PC-3 (cell line): ENCODE data around the gene CCDC178. TPM values are rescaled to one million over a fixed set of nuclear protein-coding genes. Genes with fewer than 3 reads are reported as not detected.

Experiments used
- ATAC-seq: fragments of 200-7000 bp; cut with Tn5 transposase; 2 replicates; pipeline ENCODE4 v1.9.1; 2020; ENCODE audit warnings: mild to moderate bottlenecking, moderate library complexity
- BruUV-seq: library from RNA; stranded (reverse); fragments of 400-500 nt; replicated peaks from 2 replicates; lab custom pipeline; 2021; lab: Mats Ljungman, UMichigan
- CTCF ChIA-PET: fragments of 300-600 bp; sonication (Branson Sonifier 250); formaldehyde crosslinking; loops from one replicate; lab custom pipeline; 2022; ENCODE audit warnings: antibody characterized with exemption; lab: Charles Lee
- POLR2A ChIA-PET: fragments of 300-600 bp; sonication (Branson Sonifier 250); formaldehyde crosslinking; loops from one replicate; lab custom pipeline; 2022; ENCODE audit warnings: antibody characterized with exemption; ENCODE audit not compliant: unreplicated experiment; lab: Charles Lee
- DNase-seq: peaks from one replicate; pipeline ENCODE4 v3.0.0-alpha.2; 2015
- H2AFZ ChIP-seq: fragments of 300-600 bp; sonication (generic); 2 replicates; pipeline ENCODE4 v1.6.0; 2016; ENCODE audit warnings: antibody characterized with exemption, low read length
- H3F3A ChIP-seq: fragments of 300-600 bp; sonication (generic); one replicate; pipeline ENCODE4 v1.6.0; 2017; ENCODE audit warnings: antibody characterized with exemption, low read length, control low read depth, mild to moderate bottlenecking; ENCODE audit not compliant: unreplicated experiment
- H3K27ac ChIP-seq: fragments of 300-600 bp; sonication (generic); 2 replicates; pipeline ENCODE4 v1.5.1; 2016; ENCODE audit warnings: mild to moderate bottlenecking, low read length
- H3K27me3 ChIP-seq: fragments of 300-600 bp; sonication (generic); 2 replicates; pipeline ENCODE4 v1.6.1; 2016; ENCODE audit warnings: low read length, mixed read lengths
- H3K36me3 ChIP-seq: fragments of 300-600 bp; sonication (generic); 2 replicates; pipeline ENCODE4 v1.6.1; 2016; ENCODE audit warnings: low read depth, mixed run types, low read length, mixed read lengths
- H3K4me1 ChIP-seq: fragments of 300-600 bp; sonication (generic); 2 replicates; pipeline ENCODE4 v1.5.1; 2016; ENCODE audit warnings: low read length; ENCODE audit not compliant: insufficient read depth
- H3K4me2 ChIP-seq: fragments of 300-600 bp; sonication (generic); 2 replicates; pipeline ENCODE4 v1.6.0; 2016; ENCODE audit warnings: low read length
- H3K4me3 ChIP-seq: fragments of 300-600 bp; sonication (generic); 2 replicates; pipeline ENCODE4 v1.5.1; 2016; ENCODE audit warnings: mild to moderate bottlenecking, low read length, mixed read lengths
- H3K79me2 ChIP-seq: fragments of 300-600 bp; sonication (generic); 2 replicates; pipeline ENCODE4 v1.6.1; 2017; ENCODE audit warnings: low read length, mixed read lengths
- H3K9ac ChIP-seq: fragments of 300-600 bp; sonication (generic); 2 replicates; pipeline ENCODE4 v1.6.0; 2016; ENCODE audit warnings: mild to moderate bottlenecking, low read length
- H3K9me2 ChIP-seq: fragments of 300-600 bp; sonication (generic); replicated peaks from 2 replicates; pipeline ENCODE4 v1.6.1; 2016; ENCODE audit warnings: mixed run types, low read length, mixed read lengths
- H3K9me3 ChIP-seq: fragments of 300-600 bp; sonication (generic); 2 replicates; pipeline ENCODE4 v1.6.1; 2016; ENCODE audit warnings: low read length, mixed read lengths
- H4K20me1 ChIP-seq: fragments of 300-600 bp; sonication (generic); 2 replicates; pipeline ENCODE4 v1.6.1; 2016; ENCODE audit warnings: low read length, mixed read lengths
- CTCF ChIP-seq: fragments of 300-600 bp; sonication (generic); conservative IDR thresholded peaks from 2 replicates; pipeline ENCODE4 v1.5.1; 2017; ENCODE audit warnings: antibody characterized with exemption, low read depth, mild to moderate bottlenecking, low read length
- EZH2 ChIP-seq: fragments of 300-600 bp; sonication (generic); IDR thresholded peaks from one replicate; pipeline ENCODE4 v1.6.1; 2017; ENCODE audit warnings: antibody characterized with exemption, mild to moderate bottlenecking, low read length; ENCODE audit not compliant: unreplicated experiment
- EZH2phosphoT487 ChIP-seq: fragments of 300-600 bp; sonication (generic); IDR thresholded peaks from 2 replicates; pipeline ENCODE4 v1.6.1; 2018; ENCODE audit warnings: mild to moderate bottlenecking, antibody characterized with exemption, low read length, borderline replicate concordance
- intact Hi-C: fragments of 100-400 bp; cut with micrococcal nuclease; formaldehyde crosslinking; loops from 2 replicates; pipeline ENCODE4 v1.9.0; 2023
- total RNA-seq: library from RNA; depleted of rRNA; stranded (reverse); fragments of >200 nt; gene quantifications from 2 replicates; pipeline ENCODE4 v1.2.3, GENCODE V29; 2014

The CCDC178 gene
- total RNA-seq, 1 experiment from 2014 or later = not detected

- Histone ChIP-seq H3K27ac (no peak overlapping the region), H3K9ac (no peak overlapping the region), H2AFZ (no peak overlapping the region), H3K9me2 (no peaks in the 10 kb centered on the region), H3K4me3 (no peak overlapping the region), H4K20me1 (no peaks in the 10 kb centered on the region), H3K79me2 (no peaks in the 10 kb centered on the region), H3K36me3 (no peaks in the 10 kb centered on the region), H3K9me3 (no peaks in the 10 kb centered on the region), H3F3A (no peaks in the 10 kb centered on the region), H3K4me2 (no peak overlapping the region), H3K27me3 (no peaks in the 10 kb centered on the region), H3K4me1 (no peaks in the 10 kb centered on the region)
- ATAC-seq = no peak
- no peak for DNase-seq
- ChIA-PET POLR2A (no interaction called here), CTCF (no interaction called here)
- TF ChIP-seq CTCF (no peak), EZH2 (no peak), EZH2phosphoT487 (no peak)
- no TSS peak for BruUV-seq
- intact Hi-C loops = no loop called here
Measured at GRCh38 chr18:32974421-32975162, 465.9 kb downstream of the CCDC178 start.

GRCh38 chr18:32968248-32968647 lies 472.3 kb downstream of the CCDC178 start:
- Histone ChIP-seq H3K4me3 (no peak overlapping the region), H4K20me1 (no peaks in the 10 kb centered on the region), H3K27ac (no peak overlapping the region), H3K79me2 (no peaks in the 10 kb centered on the region), H3F3A (no peaks in the 10 kb centered on the region), H3K4me2 (no peak overlapping the region), H3K9me3 (no peaks in the 10 kb centered on the region), H3K27me3 (no peaks in the 10 kb centered on the region), H3K4me1 (no peaks in the 10 kb centered on the region), H3K9ac (no peak overlapping the region), H3K36me3 (no peaks in the 10 kb centered on the region), H2AFZ (no peak overlapping the region), H3K9me2 (no peaks in the 10 kb centered on the region)
- ChIA-PET POLR2A (no interaction called here), CTCF (no interaction called here)
- BruUV-seq = no TSS peak
- TF ChIP-seq CTCF = no peak
- no peak for TF ChIP-seq EZH2phosphoT487
- no peak for TF ChIP-seq EZH2
- DNase-seq (no peak), ATAC-seq (no peak)
- intact Hi-C loops = no loop called here

GRCh38 chr18:32966141-32966540 lies 474.4 kb downstream of the CCDC178 start:
- no peaks in the 10 kb centered on the region for H3F3A ChIP-seq
- no peak overlapping the region for H3K9ac ChIP-seq
- no peak for DNase-seq
- H3K36me3 ChIP-seq = no peaks in the 10 kb centered on the region
- no peak overlapping the region for H3K4me2 ChIP-seq
- ChIA-PET POLR2A (no interaction called here), CTCF (no interaction called here)
- H3K27me3 ChIP-seq = no peaks in the 10 kb centered on the region
- no peak overlapping the region for H3K27ac ChIP-seq
- H3K9me3 ChIP-seq = no peaks in the 10 kb centered on the region
- no peaks in the 10 kb centered on the region for H4K20me1 ChIP-seq
- no TSS peak for BruUV-seq
- intact Hi-C loops = no loop called here
- ATAC-seq = no peak
- H3K4me1 ChIP-seq = no peaks in the 10 kb centered on the region
- TF ChIP-seq CTCF (no peak), EZH2phosphoT487 (no peak), EZH2 (no peak)
- no peaks in the 10 kb centered on the region for H3K9me2 ChIP-seq
- H3K4me3 ChIP-seq = no peak overlapping the region
- no peak overlapping the region for H2AFZ ChIP-seq
- no peaks in the 10 kb centered on the region for H3K79me2 ChIP-seq
